ENCODE results near the gene NUP210L. TPM values are rescaled to one million over a fixed set of nuclear protein-coding genes. Genes with fewer than 3 reads are reported as not detected.

Gene NUP210L
- total and polyA plus RNA-seq, 9 of the 15 experiments (the other 6 are each of a cell fraction or from before 2014, with no cell fraction given), result 0.01 to 0.04 TPM; not detected in 7

- TF ChIP-seq ZNF518B (CRISPR knock-in tag; IDR thresholded peaks at IDR 0.05) (no peak), BMI1 (IDR thresholded peaks at IDR 0.05; ENCODE audit: low read length) (no peak), VEZF1 (CRISPR knock-in tag; IDR thresholded peaks at IDR 0.05) (peak; percentile 84), ZNF740 (CRISPR knock-in tag; IDR thresholded peaks at IDR 0.05) (no peak), ZNF740 (tag; IDR thresholded peaks at IDR 0.05) (no peak; a peak in 1 of 4 replicates), AFF1 (IDR thresholded peaks at IDR 0.05; ENCODE audit: low read depth in 1 of 2, partially characterized antibody in 2 of 2) (peak; percentile 77 to 94), HNRNPL (IDR thresholded peaks at IDR 0.05; ENCODE audit: low read depth, low read length) (no peak), TFE3 (CRISPR knock-in tag; IDR thresholded peaks at IDR 0.05) (peak; percentile 92)
These were observed 187.5 kb downstream of the NUP210L start, which contains the start of gene CREB3L4 (continued) for GRCh38 chr1:153967107-153967999.

Data from K562 (cell line).